NB4 (cell line): ENCODE measurements around the gene TMEM179B.
A peak's percentile ranks its signal among the peaks of the same experiment; 100 is the strongest.

ENCODE experiments used
- CTCF ChIP-seq: IDR thresholded peaks from one replicate; pipeline ENCODE4 v1.5.1; 2012; ENCODE audit warnings: low read depth, low read length
- POLR2A ChIP-seq: IDR thresholded peaks from 2 replicates; pipeline ENCODE4 v1.6.1; 2011; ENCODE audit warnings: mild to moderate bottlenecking; ENCODE audit not compliant: insufficient read length; ENCODE audit errors: extremely low read depth

GRCh38 chr11:62787005-62787759, at the start of gene TMEM179B:
- TF ChIP-seq CTCF: peak; percentile 69
- TF ChIP-seq POLR2A: peak; percentile 99
